Dermis blood vessel endothelial cell (primary cell): ENCODE results near the gene EPHA6. TPM values are rescaled to one million over a fixed set of nuclear protein-coding genes. Genes with fewer than 3 reads are reported as not detected.
"Not testable (repeated sequence)": the region's sequence is repeated elsewhere in the genome, so short reads cannot be mapped to it uniquely, and the experiment has no call there.

Experiments
- DNase-seq: peaks from one replicate; pipeline ENCODE4 v3.0.0; 2010
- total RNA-seq: library from RNA; depleted of rRNA; stranded (reverse); fragments of >200 nt; gene quantifications from 2 replicates; pipeline ENCODE4 v1.2.3, GENCODE V29; 2014

Gene EPHA6
- total RNA-seq, 1 donor from 2014 or later = under 0.01 TPM

- not testable (repeated sequence) for DNase-seq
Measured at GRCh38 chr3:97025612-97026011, 211.2 kb downstream of the EPHA6 start.

- DNase-seq = no peak
Measured at GRCh38 chr3:97029972-97030371, 215.6 kb downstream of the EPHA6 start.

- DNase-seq = no peak
Measured at GRCh38 chr3:97037294-97037943, 223.0 kb downstream of the EPHA6 start.

- DNase-seq = no peak
Measured at GRCh38 chr3:97043411-97043810, 229.0 kb downstream of the EPHA6 start.

GRCh38 chr3:97057365-97057764 is 243.0 kb downstream of the EPHA6 start:
- no peak for DNase-seq

GRCh38 chr3:97059168-97059567 is 244.8 kb downstream of the EPHA6 start:
- no peak for DNase-seq

GRCh38 chr3:97066531-97066930 is 252.1 kb downstream of the EPHA6 start:
- no peak for DNase-seq

- no peak for DNase-seq
Measured at GRCh38 chr3:97070302-97070701, 255.9 kb downstream of the EPHA6 start.

- DNase-seq = no peak
Measured at GRCh38 chr3:97074546-97074945, 260.2 kb downstream of the EPHA6 start.

GRCh38 chr3:97076673-97077072 is 262.3 kb downstream of the EPHA6 start:
- no peak for DNase-seq

- DNase-seq = no peak
Measured at GRCh38 chr3:97089621-97090020, 275.2 kb downstream of the EPHA6 start.

- DNase-seq = no peak
Measured at GRCh38 chr3:97102641-97103040, 288.2 kb downstream of the EPHA6 start.

- DNase-seq = no peak
Measured at GRCh38 chr3:97105989-97106651, 291.7 kb downstream of the EPHA6 start.

- DNase-seq = no peak
Measured at GRCh38 chr3:97106652-97106989, 292.2 kb downstream of the EPHA6 start.

- DNase-seq = no peak
Measured at GRCh38 chr3:97108136-97108535, 293.7 kb downstream of the EPHA6 start.

- no peak for DNase-seq
Measured at GRCh38 chr3:97111244-97111643, 296.9 kb downstream of the EPHA6 start.

GRCh38 chr3:97121386-97121785 is 307.0 kb downstream of the EPHA6 start:
- DNase-seq = no peak

- no peak for DNase-seq
Measured at GRCh38 chr3:97125902-97126499, 311.6 kb downstream of the EPHA6 start.

- DNase-seq = no peak
Measured at GRCh38 chr3:97131476-97131875, 317.1 kb downstream of the EPHA6 start.

- no peak for DNase-seq
Measured at GRCh38 chr3:97138914-97139541, 324.6 kb downstream of the EPHA6 start.

GRCh38 chr3:97148931-97149330 is 334.5 kb downstream of the EPHA6 start:
- no peak for DNase-seq

- DNase-seq = no peak
Measured at GRCh38 chr3:97161169-97161568, 346.8 kb downstream of the EPHA6 start.

- no peak for DNase-seq
Measured at GRCh38 chr3:97177242-97177641, 362.8 kb downstream of the EPHA6 start.

- DNase-seq = no peak
Measured at GRCh38 chr3:97181704-97182103, 367.3 kb downstream of the EPHA6 start.
